Measurements from ENCODE around the gene GRIK3.

GRCh38 chr1:37009521-37009920 is 24.8 kb downstream of the GRIK3 start:
- TF ChIP-seq CTCF (IDR thresholded peaks at IDR 0.05) (no peak), ATF3 (CRISPR knock-in tag; conservative IDR thresholded peaks at IDR 0.05) (no peak), IRF2 (CRISPR knock-in tag; IDR thresholded peaks at IDR 0.05; ENCODE audit: borderline replicate concordance, low read depth) (no peak), TEAD4 (CRISPR knock-in tag; IDR thresholded peaks at IDR 0.05) (no peak), ZSCAN18 (CRISPR knock-in tag; IDR thresholded peaks at IDR 0.05) (no peak), SP1 (CRISPR knock-in tag; conservative IDR thresholded peaks at IDR 0.05) (no peak), USF1 (CRISPR knock-in tag; IDR thresholded peaks at IDR 0.05) (no peak), MAX (CRISPR knock-in tag; IDR thresholded peaks at IDR 0.05) (no peak)

Data from WTC11 (cell line).